SJCRH30 (cell line): Measurements from ENCODE around the gene GPR143. TPM values are rescaled to one million over a fixed set of nuclear protein-coding genes. Genes with fewer than 3 reads are reported as not detected.
"Not testable (repeated sequence)": the region's sequence is repeated elsewhere in the genome, so short reads cannot be mapped to it uniquely, and the experiment has no call there.

Source experiments
- DNase-seq, 2 experiments: peaks; one replicate each; pipeline ENCODE4 v3.0.0-alpha.2; 2015 to 2020
- H3K27ac ChIP-seq: fragments of 250-450 bp; sonication (Bioruptor Pico); 2 replicates; pipeline ENCODE4 v1.5.1; 2020; ENCODE audit warnings: mild to moderate bottlenecking, moderate library complexity
- H3K27me3 ChIP-seq: fragments of 250-450 bp; sonication (Bioruptor Pico); 2 replicates; pipeline ENCODE4 v1.5.1; 2020; ENCODE audit warnings: mild to moderate bottlenecking, moderate library complexity
- H3K36me3 ChIP-seq: fragments of 250-450 bp; sonication (Bioruptor Pico); 2 replicates; pipeline ENCODE4 v1.5.1; 2020; ENCODE audit warnings: mild to moderate bottlenecking, moderate library complexity
- H3K4me1 ChIP-seq: fragments of 250-450 bp; sonication (Bioruptor Pico); 2 replicates; pipeline ENCODE4 v1.5.1; 2020; ENCODE audit warnings: mild to moderate bottlenecking, moderate library complexity
- H3K4me3 ChIP-seq: fragments of 250-450 bp; sonication (Bioruptor Pico); 2 replicates; pipeline ENCODE4 v1.5.1; 2020; ENCODE audit warnings: mild to moderate bottlenecking, moderate library complexity
- H3K9me3 ChIP-seq: fragments of 250-450 bp; sonication (Bioruptor Pico); replicated peaks from 2 replicates; pipeline ENCODE4 v1.5.1; 2020; ENCODE audit warnings: mild to moderate bottlenecking, moderate library complexity
- total RNA-seq: library from RNA; depleted of rRNA; stranded (reverse); fragments of >200 nt; shearing (Covaris generic); gene quantifications from 2 replicates; pipeline ENCODE4 v1.2.3, GENCODE V29; 2014

Gene GPR143
- total RNA-seq, 1 experiment from 2014 or later, result not detected

GRCh38 chrX:9785254-9785943, 19.8 kb upstream of the GPR143 start:
- no peak overlapping the region for H3K4me3 ChIP-seq
- H3K27me3 ChIP-seq, result no peaks in the 10 kb centered on the region
- H3K36me3 ChIP-seq, result no peaks in the 10 kb centered on the region
- no peak for DNase-seq
- H3K9me3 ChIP-seq, result no peaks in the 10 kb centered on the region
- no peaks in the 10 kb centered on the region for H3K4me1 ChIP-seq
- no peak overlapping the region for H3K27ac ChIP-seq

DNA sequence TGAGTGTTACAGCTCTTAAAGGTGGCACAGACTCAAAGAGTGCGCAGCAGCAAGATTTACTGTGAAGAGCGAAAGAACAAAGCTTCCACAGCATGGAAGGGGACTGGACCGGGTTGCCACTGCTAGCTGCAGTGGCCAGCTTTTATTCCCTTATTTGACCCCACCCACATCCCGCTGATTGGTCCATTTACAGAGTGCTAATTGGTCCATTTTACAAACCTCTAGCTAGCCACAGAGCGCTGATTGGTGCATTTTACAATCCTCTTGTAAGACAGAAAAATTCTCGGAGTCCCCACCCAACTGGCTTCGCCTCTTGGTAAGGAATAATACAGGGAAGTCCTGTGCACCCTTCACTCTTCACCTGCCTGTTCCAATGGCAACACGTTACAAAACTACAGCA, 18.7 kb upstream of the GPR143 start:
- Histone ChIP-seq H3K4me3 (no peak overlapping the region), H3K36me3 (no peaks in the 10 kb centered on the region), H3K9me3 (no peaks in the 10 kb centered on the region), H3K4me1 (no peaks in the 10 kb centered on the region), H3K27me3 (no peaks in the 10 kb centered on the region), H3K27ac (no peak overlapping the region)
- no peak for DNase-seq

DNA sequence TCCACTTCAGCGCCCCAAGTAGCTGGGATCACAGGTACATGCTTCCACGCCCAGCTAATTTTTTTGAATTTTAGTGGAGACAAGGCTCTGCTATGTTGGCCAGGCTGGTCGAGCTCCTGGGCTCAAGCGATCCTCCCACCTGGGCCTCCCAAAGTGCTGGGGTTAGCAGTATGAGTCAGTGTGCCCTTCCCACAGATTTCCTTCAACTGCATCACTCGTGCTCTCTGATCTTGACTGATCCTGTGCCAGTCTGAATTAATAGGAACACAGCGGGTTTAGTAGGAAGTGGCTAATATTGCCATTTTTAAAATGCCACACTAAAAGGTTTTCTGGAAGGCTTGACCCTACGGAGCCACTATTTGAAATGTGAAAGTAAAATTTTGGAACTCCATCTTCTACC, 16.3 kb upstream of the GPR143 start:
- no peak overlapping the region for H3K27ac ChIP-seq
- no peaks in the 10 kb centered on the region for H3K9me3 ChIP-seq
- H3K4me1 ChIP-seq, result no peaks in the 10 kb centered on the region
- H3K27me3 ChIP-seq, result no peaks in the 10 kb centered on the region
- DNase-seq, result no peak
- H3K4me3 ChIP-seq, result no peak overlapping the region
- no peaks in the 10 kb centered on the region for H3K36me3 ChIP-seq

DNA sequence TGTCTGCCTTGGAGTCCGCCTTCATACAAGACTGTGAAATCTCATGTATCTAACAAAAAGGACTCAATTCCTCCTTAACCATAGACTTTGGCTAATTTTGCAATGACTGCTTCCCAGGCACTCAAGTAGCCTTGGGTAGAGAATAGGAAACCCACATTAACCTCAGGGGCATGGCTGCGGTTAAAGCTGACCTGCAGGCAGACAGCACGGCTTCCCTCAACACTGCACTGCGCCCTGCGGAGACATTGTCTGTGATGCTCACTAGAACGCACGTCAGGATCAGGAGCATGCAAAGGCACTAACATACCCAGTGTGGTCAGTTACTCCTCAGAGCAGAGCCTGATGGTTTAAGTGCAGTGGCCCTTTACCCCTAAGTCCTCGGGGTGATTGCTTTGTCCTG, 10.3 kb upstream of the GPR143 start:
- H3K36me3 ChIP-seq, result no peaks in the 10 kb centered on the region
- no peaks in the 10 kb centered on the region for H3K4me1 ChIP-seq
- no peak overlapping the region for H3K4me3 ChIP-seq
- H3K9me3 ChIP-seq, result no peaks in the 10 kb centered on the region
- H3K27ac ChIP-seq, result no peak overlapping the region
- DNase-seq, result no peak
- H3K27me3 ChIP-seq, result no peaks in the 10 kb centered on the region

GRCh38 chrX:9772943-9773342, 7.3 kb upstream of the GPR143 start:
- Histone ChIP-seq H3K4me3 (no peak overlapping the region), H3K27ac (no peak overlapping the region), H3K9me3 (no peaks in the 10 kb centered on the region), H3K27me3 (no peaks in the 10 kb centered on the region), H3K36me3 (no peaks in the 10 kb centered on the region), H3K4me1 (no peaks in the 10 kb centered on the region)
- DNase-seq, result no peak

- no peak overlapping the region for H3K4me3 ChIP-seq
- DNase-seq, result peak in 1 of 2 experiments; percentile 33
- peaks cover 6% of the 10 kb centered on the region; the same call in 1 of the 2 replicates for H3K4me1 ChIP-seq
These were observed 4.7 kb upstream of the GPR143 start for GRCh38 chrX:9770319-9770718.

GRCh38 chrX:9768321-9768839, 2.7 kb upstream of the GPR143 start:
- not testable (repeated sequence) for H3K9me3 ChIP-seq, DNase-seq, H3K27me3 ChIP-seq, H3K4me1 ChIP-seq, H3K36me3 ChIP-seq, H3K27ac ChIP-seq, H3K4me3 ChIP-seq

More at GRCh38 chrX:9770319-9770718, 4.7 kb upstream of the GPR143 start:
- H3K27me3 ChIP-seq, result no peaks in the 10 kb centered on the region
- H3K27ac ChIP-seq, result no peak overlapping the region
- H3K9me3 ChIP-seq, result no peaks in the 10 kb centered on the region
- no peaks in the 10 kb centered on the region for H3K36me3 ChIP-seq

GRCh38 chrX:9767375-9767774, 1.7 kb upstream of the GPR143 start:
- Histone ChIP-seq H3K9me3 (no peaks in the 10 kb centered on the region), H3K4me3 (no peak overlapping the region), H3K4me1 (peaks cover 6% of the 10 kb centered on the region; the same call in 1 of the 2 replicates), H3K27ac (no peak overlapping the region), H3K36me3 (no peaks in the 10 kb centered on the region), H3K27me3 (no peaks in the 10 kb centered on the region)
- DNase-seq, result peak; percentile 44 to 50

DNA sequence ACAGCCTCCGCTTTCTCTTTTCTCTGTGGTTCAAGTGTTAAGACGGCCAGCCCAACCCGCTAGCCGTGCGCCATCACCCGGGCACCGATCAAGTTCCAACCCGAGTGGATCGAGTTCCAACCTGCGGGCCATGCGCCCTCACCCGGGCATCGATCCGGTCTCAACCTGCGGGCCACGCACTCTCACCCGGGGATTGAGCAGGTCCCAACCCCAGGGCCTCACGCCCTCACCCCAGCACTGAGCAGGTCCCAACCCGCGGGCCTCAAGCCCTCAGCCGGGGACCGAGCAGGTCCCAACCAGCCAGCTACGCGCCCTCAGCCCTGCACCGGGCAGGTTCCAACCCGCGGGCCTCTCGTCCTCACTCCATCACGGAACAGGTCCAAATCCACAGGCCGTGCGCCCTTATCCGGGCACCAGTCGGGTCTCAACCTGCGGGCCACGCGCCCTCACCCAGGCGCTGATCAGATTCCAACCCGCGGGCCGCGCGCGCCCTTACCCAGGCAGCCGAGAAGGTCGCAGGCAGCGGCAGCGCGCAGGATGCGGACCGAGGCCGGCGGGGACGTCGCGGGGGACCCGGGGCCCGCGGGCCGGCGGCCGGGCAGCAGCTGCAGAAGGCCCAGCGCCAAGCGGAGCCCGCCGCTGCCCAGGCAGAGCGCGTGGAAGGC, 443 bp downstream of the GPR143 start:
- H3K9me3 ChIP-seq, result no peaks in the 10 kb centered on the region
- DNase-seq, result no peak
- no peaks in the 10 kb centered on the region for H3K36me3 ChIP-seq
- H3K27me3 ChIP-seq, result no peaks in the 10 kb centered on the region
- peaks cover 6% of the 10 kb centered on the region; the same call in 1 of the 2 replicates for H3K4me1 ChIP-seq
- H3K27ac ChIP-seq, result no peak overlapping the region
- no peak overlapping the region for H3K4me3 ChIP-seq

DNA sequence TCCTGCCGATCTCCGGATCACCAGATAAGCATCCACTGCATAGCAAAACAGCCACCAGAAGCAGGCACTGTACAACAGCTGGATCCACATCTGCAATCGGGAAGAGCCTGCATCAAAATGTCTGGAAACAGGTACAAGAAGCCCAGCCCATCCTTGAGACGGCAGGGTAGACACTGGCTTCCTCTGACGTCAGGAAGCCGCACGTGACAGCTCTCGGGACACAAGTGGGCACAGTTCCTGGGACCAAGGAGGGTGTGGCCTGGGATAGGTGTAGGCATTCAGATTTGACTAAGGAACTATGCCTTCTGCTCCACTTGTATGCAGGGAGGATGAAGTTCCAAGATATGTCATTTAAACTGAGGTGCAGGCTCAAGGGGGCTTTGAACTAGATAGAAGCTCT, 6.3 kb downstream of the GPR143 start:
- H3K4me1 ChIP-seq, result no peaks in the 10 kb centered on the region
- no peaks in the 10 kb centered on the region for H3K27me3 ChIP-seq
- H3K9me3 ChIP-seq, result no peaks in the 10 kb centered on the region
- no peak overlapping the region for H3K4me3 ChIP-seq
- H3K27ac ChIP-seq, result no peak overlapping the region
- no peaks in the 10 kb centered on the region for H3K36me3 ChIP-seq
- DNase-seq, result no peak

DNA sequence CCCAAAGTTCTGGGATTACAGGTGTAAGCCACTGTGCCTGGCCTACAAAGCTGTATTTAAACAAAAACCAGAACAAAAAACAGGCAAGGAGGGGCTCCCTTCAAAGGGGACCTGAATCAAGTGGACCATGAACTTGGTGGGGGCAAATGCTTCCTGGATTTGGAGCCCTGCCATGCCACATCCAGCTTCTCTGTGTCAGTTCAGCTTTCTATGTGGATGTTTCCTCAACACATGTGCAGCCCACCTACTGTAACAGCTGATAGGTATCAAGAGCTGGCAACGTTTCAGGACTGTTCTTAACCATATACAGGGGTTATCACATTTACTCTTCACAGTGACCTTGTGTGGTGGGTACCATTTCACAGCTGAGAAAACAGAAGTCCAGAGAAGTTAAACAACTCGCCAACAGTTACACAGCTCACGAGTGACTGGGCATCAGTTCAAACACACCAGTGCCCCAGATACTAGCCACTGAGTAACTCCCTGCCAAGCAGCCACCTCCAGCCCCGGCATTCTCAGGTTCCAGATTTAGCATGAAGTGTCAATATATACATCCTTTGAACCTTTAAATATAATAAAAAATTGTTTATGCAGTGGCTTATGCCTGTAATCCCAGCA, 7.5 kb downstream of the GPR143 start:
- H3K27ac ChIP-seq, result no peak overlapping the region
- H3K4me1 ChIP-seq, result no peaks in the 10 kb centered on the region
- no peaks in the 10 kb centered on the region for H3K9me3 ChIP-seq
- no peak overlapping the region for H3K4me3 ChIP-seq
- DNase-seq, result peak; percentile 14 to 34
- H3K27me3 ChIP-seq, result no peaks in the 10 kb centered on the region
- H3K36me3 ChIP-seq, result no peaks in the 10 kb centered on the region

DNA sequence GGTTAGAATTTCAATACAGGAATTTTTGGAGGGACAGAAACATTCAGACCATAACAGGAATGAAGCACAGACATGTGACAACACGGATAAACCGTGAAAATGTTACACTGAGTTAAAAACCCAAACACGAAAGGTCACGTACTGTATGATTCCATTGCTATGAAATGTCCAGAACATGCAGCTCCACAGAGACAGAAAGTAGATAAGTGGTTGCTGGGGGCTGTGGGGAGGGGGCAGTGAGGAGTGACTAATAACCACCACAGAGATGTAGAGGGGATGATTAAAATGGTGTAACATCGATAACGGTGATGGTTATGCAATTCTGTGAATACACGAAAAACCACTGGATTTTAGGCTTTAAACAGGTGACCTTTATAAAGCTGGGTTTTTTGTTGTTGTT, 8.3 kb downstream of the GPR143 start:
- Histone ChIP-seq H3K9me3 (no peaks in the 10 kb centered on the region), H3K36me3 (no peaks in the 10 kb centered on the region)
- DNase-seq, result no peak

GRCh38 chrX:9749146-9749692, 16.4 kb downstream of the GPR143 start:
- Histone ChIP-seq H3K27ac (no peak overlapping the region), H3K9me3 (no peaks in the 10 kb centered on the region), H3K27me3 (no peaks in the 10 kb centered on the region), H3K4me1 (no peaks in the 10 kb centered on the region), H3K36me3 (no peaks in the 10 kb centered on the region), H3K4me3 (no peak overlapping the region)
- no peak for DNase-seq

More for the DNA sequence above, 8.3 kb downstream of the GPR143 start:
- Histone ChIP-seq H3K27me3 (no peaks in the 10 kb centered on the region), H3K4me1 (no peaks in the 10 kb centered on the region), H3K27ac (no peak overlapping the region), H3K4me3 (no peak overlapping the region)

- DNase-seq, result no peak
- Histone ChIP-seq H3K36me3 (no peaks in the 10 kb centered on the region), H3K4me1 (no peaks in the 10 kb centered on the region), H3K9me3 (no peaks in the 10 kb centered on the region), H3K27ac (no peak overlapping the region), H3K4me3 (no peak overlapping the region), H3K27me3 (no peaks in the 10 kb centered on the region)
These were observed 18.0 kb downstream of the GPR143 start for GRCh38 chrX:9747644-9748043.
